HL-60 (cell line): Measurements from ENCODE around the gene IGHMBP2.

Experiments
- DNase-seq, 2 experiments: peaks; one replicate each; pipeline ENCODE4 v3.0.0-alpha.2; 2010 to 2020; ENCODE audit warnings: low read depth in 1 of 2, low spot score in 1 of 2
- H3K27ac ChIP-seq: fragments of 250-450 bp; sonication (Bioruptor Pico); replicated peaks from 2 replicates; pipeline ENCODE4 v1.5.1; 2020; ENCODE audit warnings: mild to moderate bottlenecking, moderate library complexity
- H3K27me3 ChIP-seq: fragments of 250-450 bp; sonication (Bioruptor Pico); 2 replicates; pipeline ENCODE4 v1.5.1; 2021; ENCODE audit warnings: mild to moderate bottlenecking, moderate library complexity; ENCODE audit not compliant: insufficient read depth, poor library complexity, severe bottlenecking
- H3K4me3 ChIP-seq: replicated peaks from 2 replicates; pipeline ENCODE4 v1.5.1; 2011; ENCODE audit warnings: mild to moderate bottlenecking, control low read depth, low read length; ENCODE audit not compliant: insufficient read depth
- GABPA ChIP-seq: IDR thresholded peaks from 2 replicates; pipeline ENCODE4 v1.6.1; 2012; ENCODE audit warnings: low read depth
- POLR2AphosphoS5 ChIP-seq: IDR thresholded peaks from 2 replicates; pipeline ENCODE4 v1.6.1; 2012; ENCODE audit warnings: low read depth
- SPI1 ChIP-seq: IDR thresholded peaks from 2 replicates; pipeline ENCODE4 v1.6.1; 2012; ENCODE audit warnings: low read depth, mild to moderate bottlenecking, borderline replicate concordance
- TF ChIP-seq, protein P1 (sequence below): IDR thresholded peaks from 2 replicates; pipeline ENCODE4 v1.6.1; 2012; ENCODE audit warnings: low read depth; ENCODE audit not compliant: insufficient replicate concordance
- TF ChIP-seq, protein P2 (sequence below): IDR thresholded peaks from one replicate; pipeline ENCODE4 v1.5.1; 2011; ENCODE audit warnings: low read length, control low read depth, inconsistent platforms; ENCODE audit not compliant: insufficient read depth

IGHMBP2 gene

DNA sequence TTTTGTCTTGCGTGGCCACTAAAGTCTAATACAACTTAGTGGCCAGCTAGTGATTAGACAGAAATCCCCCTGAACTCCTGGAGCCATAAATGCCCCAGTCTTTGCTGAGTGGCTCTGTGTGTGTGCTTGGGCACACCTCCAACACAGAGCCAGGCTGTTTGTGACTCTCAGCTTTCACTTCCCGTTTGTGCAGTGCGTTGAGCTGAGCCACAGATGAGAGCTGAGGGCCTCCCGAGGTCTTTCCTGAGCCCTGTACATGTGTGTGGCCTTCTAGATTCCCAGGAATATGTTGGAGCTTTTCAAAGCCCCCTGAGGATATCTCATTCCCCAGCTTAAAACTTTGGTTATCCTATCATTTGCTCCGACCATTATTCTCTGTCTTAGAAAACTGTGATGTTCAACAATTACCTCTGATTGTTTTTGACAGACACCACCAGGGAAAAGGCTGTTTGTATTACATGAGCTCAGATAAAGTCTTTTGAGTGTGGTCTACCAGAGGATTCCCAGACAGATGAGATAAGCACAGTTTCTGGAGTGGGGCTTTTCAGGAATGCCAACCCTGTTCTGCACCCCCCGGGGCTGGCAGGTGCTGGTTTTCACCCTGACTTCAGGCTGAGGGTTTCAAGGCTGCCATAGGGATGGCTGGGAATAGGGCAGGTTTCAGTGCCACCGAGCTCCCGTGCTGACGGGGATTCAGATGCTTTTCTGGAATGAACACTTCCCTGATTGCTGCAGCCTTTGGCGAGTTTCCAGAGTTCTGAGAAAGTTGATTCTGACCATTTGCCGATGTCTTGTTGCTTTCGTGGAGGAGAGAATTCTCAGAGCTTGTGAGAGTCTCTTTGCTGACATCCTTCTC lies 23.8 kb downstream of the IGHMBP2 start:
- peak in 1 of 2 experiments; percentile 46 for DNase-seq
- Histone ChIP-seq H3K27me3 (no peaks in the 10 kb centered on the region), H3K4me3 (no peak overlapping the region), H3K27ac (no peak overlapping the region)
- peak; percentile 88 for TF ChIP-seq SPI1
- TF ChIP-seq, protein P1, sequence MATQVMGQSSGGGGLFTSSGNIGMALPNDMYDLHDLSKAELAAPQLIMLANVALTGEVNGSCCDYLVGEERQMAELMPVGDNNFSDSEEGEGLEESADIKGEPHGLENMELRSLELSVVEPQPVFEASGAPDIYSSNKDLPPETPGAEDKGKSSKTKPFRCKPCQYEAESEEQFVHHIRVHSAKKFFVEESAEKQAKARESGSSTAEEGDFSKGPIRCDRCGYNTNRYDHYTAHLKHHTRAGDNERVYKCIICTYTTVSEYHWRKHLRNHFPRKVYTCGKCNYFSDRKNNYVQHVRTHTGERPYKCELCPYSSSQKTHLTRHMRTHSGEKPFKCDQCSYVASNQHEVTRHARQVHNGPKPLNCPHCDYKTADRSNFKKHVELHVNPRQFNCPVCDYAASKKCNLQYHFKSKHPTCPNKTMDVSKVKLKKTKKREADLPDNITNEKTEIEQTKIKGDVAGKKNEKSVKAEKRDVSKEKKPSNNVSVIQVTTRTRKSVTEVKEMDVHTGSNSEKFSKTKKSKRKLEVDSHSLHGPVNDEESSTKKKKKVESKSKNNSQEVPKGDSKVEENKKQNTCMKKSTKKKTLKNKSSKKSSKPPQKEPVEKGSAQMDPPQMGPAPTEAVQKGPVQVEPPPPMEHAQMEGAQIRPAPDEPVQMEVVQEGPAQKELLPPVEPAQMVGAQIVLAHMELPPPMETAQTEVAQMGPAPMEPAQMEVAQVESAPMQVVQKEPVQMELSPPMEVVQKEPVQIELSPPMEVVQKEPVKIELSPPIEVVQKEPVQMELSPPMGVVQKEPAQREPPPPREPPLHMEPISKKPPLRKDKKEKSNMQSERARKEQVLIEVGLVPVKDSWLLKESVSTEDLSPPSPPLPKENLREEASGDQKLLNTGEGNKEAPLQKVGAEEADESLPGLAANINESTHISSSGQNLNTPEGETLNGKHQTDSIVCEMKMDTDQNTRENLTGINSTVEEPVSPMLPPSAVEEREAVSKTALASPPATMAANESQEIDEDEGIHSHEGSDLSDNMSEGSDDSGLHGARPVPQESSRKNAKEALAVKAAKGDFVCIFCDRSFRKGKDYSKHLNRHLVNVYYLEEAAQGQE: no peak

DNA sequence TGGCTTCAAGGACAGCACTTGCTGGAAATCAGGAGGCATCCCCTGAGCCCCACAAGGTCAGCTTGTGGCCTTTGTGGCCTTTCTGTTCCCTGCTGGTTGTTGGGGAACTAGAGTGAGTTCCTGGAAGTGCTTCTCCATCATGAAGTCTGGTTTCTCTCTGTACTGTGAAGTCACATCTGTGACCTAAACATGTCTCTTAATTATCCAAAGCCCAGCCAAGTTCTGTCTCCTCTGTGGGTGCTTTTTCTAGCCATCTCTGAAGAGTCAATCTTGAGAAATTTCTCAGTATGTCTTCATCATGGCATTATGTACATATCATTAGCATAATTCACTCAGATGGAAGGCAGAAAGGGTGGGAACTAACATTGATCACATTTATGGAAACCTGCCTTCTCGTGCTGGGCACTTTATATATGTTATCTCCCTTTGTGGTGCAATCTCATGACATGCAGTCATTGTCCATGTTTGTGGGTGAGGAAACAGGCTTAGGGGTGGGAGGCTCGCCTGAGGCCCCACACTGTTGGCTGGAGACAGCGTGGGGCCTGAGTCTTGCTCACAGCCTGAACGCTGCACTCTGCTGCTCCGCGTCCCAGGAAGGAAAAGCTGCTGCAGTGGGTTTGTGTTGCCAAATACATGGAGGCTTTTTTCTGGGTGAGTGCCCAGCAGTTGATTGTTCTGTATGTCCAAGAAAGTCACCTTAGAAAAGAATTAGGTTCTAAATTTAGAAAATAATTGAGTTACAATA lies 24.6 kb downstream of the IGHMBP2 start:
- no peak for DNase-seq
- no peak for TF ChIP-seq SPI1
- TF ChIP-seq, protein P2, sequence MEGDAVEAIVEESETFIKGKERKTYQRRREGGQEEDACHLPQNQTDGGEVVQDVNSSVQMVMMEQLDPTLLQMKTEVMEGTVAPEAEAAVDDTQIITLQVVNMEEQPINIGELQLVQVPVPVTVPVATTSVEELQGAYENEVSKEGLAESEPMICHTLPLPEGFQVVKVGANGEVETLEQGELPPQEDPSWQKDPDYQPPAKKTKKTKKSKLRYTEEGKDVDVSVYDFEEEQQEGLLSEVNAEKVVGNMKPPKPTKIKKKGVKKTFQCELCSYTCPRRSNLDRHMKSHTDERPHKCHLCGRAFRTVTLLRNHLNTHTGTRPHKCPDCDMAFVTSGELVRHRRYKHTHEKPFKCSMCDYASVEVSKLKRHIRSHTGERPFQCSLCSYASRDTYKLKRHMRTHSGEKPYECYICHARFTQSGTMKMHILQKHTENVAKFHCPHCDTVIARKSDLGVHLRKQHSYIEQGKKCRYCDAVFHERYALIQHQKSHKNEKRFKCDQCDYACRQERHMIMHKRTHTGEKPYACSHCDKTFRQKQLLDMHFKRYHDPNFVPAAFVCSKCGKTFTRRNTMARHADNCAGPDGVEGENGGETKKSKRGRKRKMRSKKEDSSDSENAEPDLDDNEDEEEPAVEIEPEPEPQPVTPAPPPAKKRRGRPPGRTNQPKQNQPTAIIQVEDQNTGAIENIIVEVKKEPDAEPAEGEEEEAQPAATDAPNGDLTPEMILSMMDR: no peak
- TF ChIP-seq GABPA: no peak
- TF ChIP-seq, protein P1: no peak
- TF ChIP-seq POLR2AphosphoS5: no peak
- no peak overlapping the region for H3K27ac ChIP-seq

DNA sequence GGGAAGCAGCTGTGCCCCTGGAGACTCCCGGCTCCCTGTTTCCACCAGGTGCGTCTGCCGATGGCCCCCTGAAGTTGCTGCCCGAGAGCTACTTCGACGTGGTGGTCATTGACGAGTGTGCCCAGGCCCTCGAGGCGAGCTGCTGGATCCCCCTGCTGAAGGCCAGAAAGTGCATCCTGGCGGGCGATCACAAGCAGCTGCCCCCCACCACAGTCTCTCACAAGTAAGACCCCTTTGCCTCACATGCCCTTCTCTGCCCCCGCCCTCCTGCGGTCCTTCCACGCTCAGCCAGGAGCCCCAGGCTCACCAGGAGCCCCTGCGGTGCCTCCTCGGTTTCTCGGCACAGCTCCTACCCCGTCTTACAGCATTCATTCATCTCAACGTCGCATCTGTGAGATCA lies 25.4 kb downstream of the IGHMBP2 start:
- no peak for DNase-seq
- Histone ChIP-seq H3K27ac (no peak overlapping the region), H3K4me3 (no peak overlapping the region), H3K27me3 (no peaks in the 10 kb centered on the region)
- TF ChIP-seq, protein P1: no peak
- TF ChIP-seq POLR2AphosphoS5: no peak
- TF ChIP-seq, protein P2: no peak
- no peak for TF ChIP-seq SPI1
- TF ChIP-seq GABPA: no peak

More for the DNA sequence above, 24.6 kb downstream of the IGHMBP2 start:
- Histone ChIP-seq H3K27me3 (no peaks in the 10 kb centered on the region), H3K4me3 (no peak overlapping the region)
